K562 (cell line): Measurements from ENCODE around the gene CSMD2. TPM values are rescaled to one million over a fixed set of nuclear protein-coding genes. Genes with fewer than 3 reads are reported as not detected.
A peak's percentile ranks its signal among the peaks of the same experiment; 100 is the strongest.

Experiments used
- ATAC-seq: fragments of 200-7000 bp; cut with Tn5 transposase; 3 replicates; pipeline ENCODE4 v1.9.1; 2020; ENCODE audit warnings: moderate library complexity
- BruUV-seq: library from RNA; stranded (reverse); fragments of 400-500 nt; replicated peaks from 2 replicates; lab custom pipeline; 2021; lab: Mats Ljungman, UMichigan
- CTCF ChIA-PET: fragments of 300-600 bp; formaldehyde crosslinking; extraction: SDS; loops from one replicate; lab custom pipeline; 2021; ENCODE audit warnings: low intra/inter-chr PET ratio; lab: Yijun Ruan, JAX
- POLR2A ChIA-PET: fragments of 300-600, 350-650 bp; sonication (Branson Sonifier 250); formaldehyde crosslinking; extraction: SDS; loops from one replicate; lab custom pipeline; 2021; ENCODE audit warnings: antibody characterized with exemption, inconsistent platforms; lab: Yijun Ruan, JAX
- DNase-seq, 4 experiments: peaks; one replicate each; pipeline versions ENCODE4 v3.0.0 to v3.0.0-alpha.2; 2011 to 2018; ENCODE audit warnings: low spot score in 3 of 4, mixed read lengths in 3 of 4; ENCODE audit errors: extremely low read depth in 1 of 4
- FAIRE-seq: peaks from 2 replicates; lab custom pipeline; 2011; peaks lifted over from hg19 to GRCh38; lab: Jason Lieb, UNC
- H2AFZ ChIP-seq: 2 replicates; pipeline ENCODE4 v1.6.0; 2011; ENCODE audit warnings: low read depth, low read length, control low read depth, inconsistent platforms
- H3K27ac ChIP-seq: fragments of 200-600 bp; 3 replicates; pipeline ENCODE4 v1.8.0; 2011; ENCODE audit warnings: low read depth, mild to moderate bottlenecking, control low read depth, inconsistent platforms, low read length, moderate library complexity, mixed read lengths; ENCODE audit errors: extremely low read depth
- H3K27me3 ChIP-seq, 2 experiments: fragments of 300-600 bp in 1 of 2; 2 replicates in 1 of 2; 3 replicates in 1 of 2; pipeline versions ENCODE4 v1.6.0 to v1.8.0; 2011; ENCODE audit warnings: inconsistent platforms in 2 of 2, low read length in 2 of 2, mild to moderate bottlenecking in 1 of 2, mixed read lengths in 1 of 2, moderate library complexity in 1 of 2; ENCODE audit not compliant: control insufficient read depth in 2 of 2, insufficient read depth in 2 of 2
- H3K36me3 ChIP-seq: fragments of 300-600 bp; 3 replicates; pipeline ENCODE4 v1.8.0; 2011; ENCODE audit warnings: mild to moderate bottlenecking, low read length, inconsistent platforms; ENCODE audit not compliant: control insufficient read depth, insufficient read depth
- H3K4me1 ChIP-seq, 2 experiments: fragments of 200-600 bp in 1 of 2; replicated peaks in 1 of 2; 2 replicates in 1 of 2; 3 replicates in 1 of 2; pipeline versions ENCODE4 v1.5.1 to v1.8.0; 2011; ENCODE audit warnings: inconsistent platforms in 2 of 2, low read length in 2 of 2, mild to moderate bottlenecking in 1 of 2, mixed read lengths in 1 of 2, moderate library complexity in 1 of 2; ENCODE audit not compliant: control insufficient read depth in 2 of 2, insufficient read depth in 2 of 2
- H3K4me2 ChIP-seq: 2 replicates; pipeline ENCODE4 v1.6.1; 2011; ENCODE audit warnings: low read length, control low read depth, inconsistent platforms, mixed read lengths; ENCODE audit not compliant: insufficient read depth
- H3K4me3 ChIP-seq: fragments of 200-600 bp; sonication (generic), shearing (Covaris generic); 2 replicates; pipeline ENCODE4 v1.5.1; 2016; ENCODE audit warnings: control low read depth, inconsistent platforms
- H3K79me2 ChIP-seq: fragments of 200-600 bp; 3 replicates; pipeline ENCODE4 v1.8.0; 2011; ENCODE audit warnings: low read length, inconsistent platforms; ENCODE audit not compliant: control insufficient read depth, insufficient read depth
- H3K9ac ChIP-seq, 2 experiments: 2 replicates each; pipeline versions ENCODE4 v1.6.0 to v1.6.1; 2011; ENCODE audit warnings: low read depth in 2 of 2, low read length in 2 of 2, control low read depth in 1 of 2, inconsistent platforms in 1 of 2, mild to moderate bottlenecking in 1 of 2, mixed read lengths in 1 of 2; ENCODE audit not compliant: insufficient read depth in 1 of 2
- H3K9me1 ChIP-seq: one replicate; pipeline ENCODE4 v1.6.0; 2011; ENCODE audit warnings: inconsistent platforms, mild to moderate bottlenecking, low read length, moderate library complexity; ENCODE audit not compliant: control insufficient read depth, insufficient read depth
- H3K9me3 ChIP-seq: replicated peaks from 2 replicates; pipeline ENCODE4 v1.5.1; 2011; ENCODE audit warnings: low read depth, low read length, inconsistent platforms; ENCODE audit not compliant: control insufficient read depth, insufficient read depth
- H4K20me1 ChIP-seq: replicated peaks from 2 replicates; pipeline ENCODE4 v1.6.1; 2011; ENCODE audit warnings: low read length, inconsistent platforms, mixed read lengths; ENCODE audit not compliant: control insufficient read depth, insufficient read depth
- ZNF444 ChIP-seq: fragments of 250-450 bp; sonication (Bioruptor Pico); IDR thresholded peaks from 2 replicates; pipeline ENCODE4 v1.4.0; 2020; ENCODE audit warnings: mild to moderate bottlenecking, moderate library complexity
- WGBS: fragments of 100-300 bp; shearing (Covaris generic); methylation state at CpG from one replicate; pipeline ENCODE4 v1.1.6; 2016; ENCODE audit warnings: low coverage, mixed read lengths; ENCODE audit not compliant: insufficient coverage; ENCODE audit errors: missing lambda C conversion rate; 5-methylcytosine and 5-hydroxymethylcytosine counted together
- in situ Hi-C: fragments of 300-500 bp; cut with MboI; formaldehyde crosslinking; loops from 4 replicates; pipeline ENCODE4 v1.15.0; 2018; ENCODE audit warnings: inconsistent platforms, mixed read lengths
- intact Hi-C: fragments of 100-400 bp; cut with micrococcal nuclease; formaldehyde crosslinking; loops from 2 replicates; pipeline ENCODE4 v1.14.2; 2022
- polyA plus RNA-seq, 8 experiments: library from polyadenylated mRNA; depleted of rRNA in 4 of 8; stranded (reverse) in 5 of 8; unstranded in 3 of 8; fragments of >200 nt; fragmentation: Nextera tagmentation in 2 of 8; fragmentation: Illumina TruSeq in 1 of 8; extraction: Ambion mirVana in 2 of 8; extraction: Trizol in 1 of 8; gene quantifications; 2 replicates each; pipeline versions ENCODE4 v1.2.1 to v1.2.3, GENCODE V29; 2011 to 2014; ENCODE audit warnings: inconsistent platforms in 1 of 8, missing spikeins in 1 of 8
- total RNA-seq, 7 experiments: library from RNA; depleted of rRNA in 6 of 7; stranded (reverse); fragments of >200 nt in 6 of 7; fragmentation: Illumina TruSeq in 2 of 7; extraction: Trizol in 2 of 7; gene quantifications; 2 replicates each; pipeline versions ENCODE4 v1.2.1 to v1.2.3, GENCODE V29; 2011 to 2021; ENCODE audit warnings: low replicate concordance in 1 of 7
- TF ChIP-seq, protein P1 (sequence below), 2 experiments: fragments of 450-650 bp; formaldehyde crosslinking in 1 of 2; IDR thresholded peaks; 2 replicates each; pipeline versions ENCODE4 v1.4.0 to v1.6.1; 2014 to 2020; ENCODE audit warnings: mild to moderate bottlenecking in 2 of 2, borderline replicate concordance in 1 of 2, low read depth in 1 of 2

The CSMD2 gene
- total and polyA plus RNA-seq, 9 of the 15 experiments (the other 6 are each of a cell fraction or from before 2014, with no cell fraction given) = not detected

DNA sequence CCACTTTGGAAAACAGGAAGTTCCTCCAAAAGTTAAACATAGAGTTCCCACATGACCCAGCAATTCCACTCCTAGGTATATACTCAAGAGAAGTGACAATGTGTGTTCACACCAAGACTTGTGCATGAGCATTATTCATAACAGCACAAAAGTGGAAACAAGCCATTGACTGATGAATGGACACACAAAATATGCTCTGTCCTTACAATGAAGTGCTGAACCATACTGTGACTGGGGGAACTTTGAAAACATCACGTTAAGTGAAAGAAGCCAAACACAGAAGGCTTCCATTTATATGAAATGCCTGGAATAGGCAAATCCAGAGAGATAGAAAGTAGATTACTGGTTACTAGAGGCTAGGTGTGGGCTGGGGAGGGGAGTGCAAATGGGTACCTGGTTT is 542.3 kb downstream of the CSMD2 start:
- Histone ChIP-seq H3K9me3 (no peaks in the 10 kb centered on the region), H3K27ac (no peak overlapping the region), H3K79me2 (no peaks in the 10 kb centered on the region), H3K9me1 (peaks cover 5% of the 10 kb centered on the region), H3K4me1 (peaks cover 0 to 10% of the 10 kb centered on the region in 2 experiments; a peak in 1 of 5 replicates), H3K36me3 (no peaks in the 10 kb centered on the region), H4K20me1 (peaks cover 10% of the 10 kb centered on the region; the same call in 1 of the 2 replicates), H2AFZ (no peak overlapping the region), H3K4me3 (no peak overlapping the region), H3K9ac (no peak overlapping the region), H3K4me2 (no peak overlapping the region), H3K27me3 (peaks cover 4 to 45% of the 10 kb centered on the region in 2 experiments; a peak in 3 of 5 replicates)
- DNase-seq (no peak), FAIRE-seq (no peak), ATAC-seq (no peak)
- ChIA-PET POLR2A (interaction anchor here (0.5 to 1.6 kb wide), 2 partner anchors 10 to 107 kb away, joined by 4 to 6 read pairs; no protein-coding TSS in a partner anchor), CTCF (no interaction called here)
- intact Hi-C loops (no loop called here), in situ Hi-C loops (loop anchor here (25.0 kb wide), 1 partner anchor 735 kb away; the partner anchor contains the start of gene HPCA)
- WGBS = 0% methylated on average over 1 of the region's 1 CpG
- TF ChIP-seq ZNF444 (CRISPR knock-in tag) = no peak
- TF ChIP-seq, protein P1, sequence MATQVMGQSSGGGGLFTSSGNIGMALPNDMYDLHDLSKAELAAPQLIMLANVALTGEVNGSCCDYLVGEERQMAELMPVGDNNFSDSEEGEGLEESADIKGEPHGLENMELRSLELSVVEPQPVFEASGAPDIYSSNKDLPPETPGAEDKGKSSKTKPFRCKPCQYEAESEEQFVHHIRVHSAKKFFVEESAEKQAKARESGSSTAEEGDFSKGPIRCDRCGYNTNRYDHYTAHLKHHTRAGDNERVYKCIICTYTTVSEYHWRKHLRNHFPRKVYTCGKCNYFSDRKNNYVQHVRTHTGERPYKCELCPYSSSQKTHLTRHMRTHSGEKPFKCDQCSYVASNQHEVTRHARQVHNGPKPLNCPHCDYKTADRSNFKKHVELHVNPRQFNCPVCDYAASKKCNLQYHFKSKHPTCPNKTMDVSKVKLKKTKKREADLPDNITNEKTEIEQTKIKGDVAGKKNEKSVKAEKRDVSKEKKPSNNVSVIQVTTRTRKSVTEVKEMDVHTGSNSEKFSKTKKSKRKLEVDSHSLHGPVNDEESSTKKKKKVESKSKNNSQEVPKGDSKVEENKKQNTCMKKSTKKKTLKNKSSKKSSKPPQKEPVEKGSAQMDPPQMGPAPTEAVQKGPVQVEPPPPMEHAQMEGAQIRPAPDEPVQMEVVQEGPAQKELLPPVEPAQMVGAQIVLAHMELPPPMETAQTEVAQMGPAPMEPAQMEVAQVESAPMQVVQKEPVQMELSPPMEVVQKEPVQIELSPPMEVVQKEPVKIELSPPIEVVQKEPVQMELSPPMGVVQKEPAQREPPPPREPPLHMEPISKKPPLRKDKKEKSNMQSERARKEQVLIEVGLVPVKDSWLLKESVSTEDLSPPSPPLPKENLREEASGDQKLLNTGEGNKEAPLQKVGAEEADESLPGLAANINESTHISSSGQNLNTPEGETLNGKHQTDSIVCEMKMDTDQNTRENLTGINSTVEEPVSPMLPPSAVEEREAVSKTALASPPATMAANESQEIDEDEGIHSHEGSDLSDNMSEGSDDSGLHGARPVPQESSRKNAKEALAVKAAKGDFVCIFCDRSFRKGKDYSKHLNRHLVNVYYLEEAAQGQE (IDR thresholded peaks at IDR 0.05; ENCODE audit: borderline replicate concordance) = peak; percentile 51
- TF ChIP-seq, protein P1 (CRISPR knock-in tag; IDR thresholded peaks at IDR 0.05; ENCODE audit: low read depth) = no peak
- no TSS peak for BruUV-seq
